Hepatocyte (in vitro differentiated cells): Measurements from ENCODE around the gene IKBKE.

ENCODE experiments used
- CTCF ChIP-seq: fragments of 200-600 bp; sonication (generic); IDR thresholded peaks from 2 replicates; pipeline ENCODE4 v1.5.1; 2016; ENCODE audit warnings: antibody characterized with exemption, mild to moderate bottlenecking; ENCODE audit not compliant: poor library complexity
- EZH2 ChIP-seq: fragments of 200-600 bp; sonication (generic); IDR thresholded peaks from 2 replicates; pipeline ENCODE4 v1.6.1; 2016; ENCODE audit warnings: antibody characterized with exemption, mild to moderate bottlenecking, borderline replicate concordance

GRCh38 chr1:206484901-206485300, 14.6 kb downstream of the IKBKE start:
- TF ChIP-seq CTCF = no peak
- TF ChIP-seq EZH2 = no peak
